NAMALWA (cell line): Measurements from ENCODE around the gene ROM1.
"Not testable (repeated sequence)": the region's sequence is repeated elsewhere in the genome, so short reads cannot be mapped to it uniquely, and the experiment has no call there.

ENCODE experiments used
- DNase-seq: peaks from one replicate; pipeline ENCODE4 v3.0.0-alpha.2; 2015; ENCODE audit warnings: low spot score

ROM1 gene

GRCh38 chr11:62648967-62649364 is 35.9 kb downstream of the ROM1 start:
- no peak for DNase-seq

- peak; percentile 39 for DNase-seq
Measured at GRCh38 chr11:62649486-62649885, 36.4 kb downstream of the ROM1 start.

- not testable (repeated sequence) for DNase-seq
Measured at GRCh38 chr11:62650283-62650682, 37.2 kb downstream of the ROM1 start.

DNA sequence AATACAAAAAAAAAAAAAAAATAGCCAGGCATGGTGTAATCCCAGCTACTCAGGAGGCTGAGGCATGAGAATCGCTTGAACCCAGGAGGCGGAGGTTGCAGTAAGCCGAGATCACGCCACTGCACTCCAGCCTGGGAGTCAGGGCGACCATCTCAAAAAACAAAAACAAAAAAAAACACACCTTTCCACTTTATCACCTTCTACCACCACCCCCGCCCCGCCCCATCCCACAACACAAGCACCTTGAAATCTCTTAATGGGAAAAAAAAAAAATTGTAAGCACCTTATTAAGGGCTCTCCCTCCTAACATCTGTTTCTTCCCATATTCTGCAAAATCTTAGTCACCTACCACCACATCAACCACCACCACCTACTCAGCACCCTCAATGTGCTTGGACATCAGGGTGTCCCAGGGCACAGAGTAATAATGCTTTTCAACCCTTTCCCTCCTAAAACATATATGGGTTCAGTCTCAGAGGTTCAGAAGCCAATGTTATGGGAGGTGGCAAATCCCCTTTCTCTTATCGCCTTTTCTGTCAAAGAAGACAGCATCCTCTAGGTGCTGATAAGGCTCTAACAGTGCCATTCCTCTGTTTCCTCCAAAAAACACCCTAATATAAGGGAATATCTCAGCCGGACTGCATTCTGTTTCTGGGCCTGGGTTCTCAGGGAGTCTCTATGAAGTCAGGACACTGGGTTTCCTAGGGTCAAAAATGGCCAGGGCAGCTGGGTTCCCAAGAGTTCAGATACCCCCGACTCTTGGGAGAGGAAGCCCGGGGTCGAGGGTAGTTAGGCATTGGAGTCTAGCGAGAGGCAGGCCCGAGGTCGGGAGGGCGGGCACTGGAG is 39.3 kb downstream of the ROM1 start:
- DNase-seq = peak; percentile 41

DNA sequence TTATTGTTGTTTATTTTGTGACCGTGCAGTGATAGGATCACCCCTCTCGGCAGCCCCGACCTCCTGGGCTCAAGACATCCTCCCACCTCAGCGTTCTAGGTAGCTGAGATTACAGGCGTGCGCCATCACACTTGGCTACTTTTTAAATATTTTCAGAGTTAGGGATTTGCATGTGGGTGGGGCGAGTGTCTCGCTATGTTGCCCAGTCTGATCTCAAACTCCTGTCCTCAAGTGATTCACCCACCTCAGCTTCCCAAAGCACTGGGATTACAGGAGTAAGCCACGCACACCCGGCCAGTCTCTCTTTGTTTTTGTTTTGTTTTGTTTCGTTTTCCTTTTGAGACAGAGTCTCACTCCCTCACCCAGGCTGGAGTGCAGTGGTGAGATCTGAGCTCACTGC is 41.2 kb downstream of the ROM1 start:
- DNase-seq = no peak

DNA sequence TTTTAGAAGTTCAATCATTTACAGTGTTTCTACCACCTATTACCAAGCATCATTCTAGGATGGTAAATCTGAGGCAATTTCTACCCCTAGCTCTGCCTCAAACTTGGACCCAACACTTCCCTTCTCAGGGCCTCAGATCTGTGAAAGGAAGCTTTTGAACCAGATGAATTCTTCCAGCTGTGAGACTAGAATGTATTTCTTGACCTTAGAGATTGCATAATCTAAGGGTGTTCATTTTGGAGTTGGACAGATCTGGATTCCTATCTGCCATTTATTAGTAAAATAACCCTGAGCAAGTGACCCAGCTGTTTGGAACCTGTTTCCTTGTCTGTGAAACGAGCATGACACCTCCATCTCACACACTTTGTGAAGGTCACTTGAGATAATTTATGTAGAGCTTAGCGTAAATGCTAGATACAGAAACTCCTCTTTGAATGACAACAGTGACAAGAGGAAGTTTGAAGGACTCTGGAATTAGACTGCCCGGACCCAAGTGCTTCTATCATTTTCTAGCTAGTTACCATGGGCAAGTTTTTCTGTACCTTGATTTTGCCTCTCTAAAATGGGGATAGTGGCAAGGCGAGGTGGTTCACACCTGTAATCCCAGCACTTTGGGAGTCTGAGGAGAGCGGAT is 43.9 kb downstream of the ROM1 start:
- no peak for DNase-seq

- DNase-seq = peak; percentile 84
Measured at GRCh38 chr11:62664405-62665074, 51.5 kb downstream of the ROM1 start.
